HG02943 (cell line): ENCODE data around the gene FDCSP.
"Not testable (repeated sequence)": the region's sequence is repeated elsewhere in the genome, so short reads cannot be mapped to it uniquely, and the experiment has no call there.

Experiments
- ATAC-seq: cut with Tn5 transposase; IDR thresholded peaks from one replicate; pipeline ENCODE4 v1.9.1; 2021; ENCODE audit warnings: mild to moderate bottlenecking, low read depth, moderate library complexity; ENCODE audit not compliant: unreplicated experiment

The FDCSP gene

DNA sequence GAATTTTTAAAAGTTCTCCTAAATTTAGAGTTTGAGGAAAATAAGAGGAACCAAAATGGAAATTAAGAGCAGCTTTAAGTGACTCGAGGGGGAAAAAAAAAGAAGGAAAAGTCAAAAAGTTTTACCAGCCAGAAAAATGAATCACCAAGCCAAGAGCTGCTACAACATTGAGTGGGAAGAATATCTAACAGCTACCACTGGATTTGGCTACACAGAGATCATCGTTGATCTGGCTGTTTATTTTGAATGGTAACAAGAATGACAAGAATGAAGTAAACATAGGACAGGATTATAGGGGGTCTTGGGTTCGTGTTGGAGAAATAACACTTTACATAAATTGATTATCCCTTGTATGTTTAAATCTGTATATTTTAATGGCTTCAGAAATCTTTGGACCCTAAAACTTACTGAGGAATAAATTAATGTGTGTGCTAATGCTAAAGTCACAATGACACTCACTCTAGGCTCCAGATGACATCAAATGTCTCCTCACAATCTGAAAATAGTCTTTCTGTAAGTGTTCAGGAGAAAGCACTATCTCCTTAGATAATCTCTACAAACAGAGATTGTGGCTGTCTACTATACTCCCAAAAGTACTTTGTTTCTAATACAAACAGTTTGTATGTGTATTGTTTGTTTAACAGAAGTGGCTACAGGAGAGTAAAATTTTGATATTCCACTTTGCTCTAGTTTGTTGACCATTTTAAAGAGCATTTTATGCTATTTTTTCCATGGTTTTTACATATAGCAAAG is 13.4 kb downstream of the FDCSP start:
- no peak for ATAC-seq

DNA sequence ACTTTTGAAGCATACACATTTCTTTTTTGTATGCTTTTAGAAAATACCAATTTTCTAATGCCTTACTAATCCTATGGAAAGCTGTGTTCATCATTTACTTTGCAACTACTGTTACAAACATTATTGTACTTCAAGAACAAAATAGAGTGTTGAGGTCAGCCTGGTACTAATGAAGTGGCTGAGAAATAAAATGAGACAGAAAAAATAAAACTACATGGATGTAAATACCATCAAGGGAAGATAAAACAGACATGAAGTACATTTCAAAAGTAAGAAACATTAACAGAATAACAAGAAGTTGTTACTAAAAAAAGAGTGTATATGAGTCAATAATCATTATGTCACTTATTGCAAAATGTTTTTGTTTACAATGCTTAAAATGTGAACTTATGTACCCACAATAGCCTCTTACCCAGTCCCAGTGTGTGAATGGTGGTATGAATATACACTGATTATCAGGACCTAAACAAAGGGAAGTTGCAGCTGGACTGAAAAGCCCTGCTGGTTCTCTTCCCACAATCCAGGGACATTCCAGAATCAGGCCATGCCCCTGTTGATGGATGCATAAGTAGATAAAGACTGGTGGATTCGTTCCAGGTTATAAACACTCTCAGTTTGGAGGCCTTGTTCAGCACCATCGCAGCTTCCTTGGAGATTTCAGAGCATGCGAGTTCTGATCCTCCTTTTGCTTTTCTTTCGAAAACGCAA is 14.1 kb downstream of the FDCSP start:
- no peak for ATAC-seq

DNA sequence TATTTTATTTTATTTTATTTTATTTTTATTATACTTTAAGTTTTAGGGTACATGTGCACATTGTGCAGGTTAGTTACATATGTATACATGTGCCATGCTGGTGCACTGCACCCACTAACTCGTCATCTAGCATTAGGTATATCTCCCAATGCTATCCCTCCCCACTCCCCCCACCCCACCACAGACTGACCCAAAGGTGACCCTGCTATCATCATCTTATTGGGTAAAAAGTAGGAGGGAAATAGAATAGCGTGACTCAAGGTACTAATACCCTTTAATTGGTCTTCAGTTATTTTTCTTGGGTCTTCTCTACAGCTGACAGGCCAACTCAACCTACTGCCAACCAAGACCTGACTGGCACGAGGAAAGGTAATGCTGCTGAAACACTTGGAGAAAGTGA is 16.4 kb downstream of the FDCSP start, which contains the start of gene CSN3:
CSN3 (plus strand) TSS at position 301 of the 400 bp plus-strand sequence. CDS start 2,223 bp downstream, outside the sequence.
- ATAC-seq: not testable (repeated sequence)

DNA sequence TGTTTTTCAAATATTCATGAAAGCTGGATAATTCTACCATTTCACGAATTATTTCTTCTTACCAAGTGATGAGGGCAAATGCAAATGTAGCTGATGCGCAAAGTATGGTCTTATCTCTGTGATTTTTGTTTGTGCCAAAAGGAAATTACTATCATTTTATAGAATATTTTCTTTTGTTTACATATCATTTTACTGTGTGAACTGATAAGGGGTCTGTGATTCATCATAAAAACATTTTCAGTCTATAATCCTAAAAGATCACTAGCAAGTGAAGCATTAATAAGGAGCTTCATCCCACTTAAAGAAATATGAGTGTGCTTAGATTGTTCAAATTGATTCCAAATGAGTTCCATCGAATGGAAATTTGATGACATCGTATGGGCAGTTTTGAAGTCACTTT is 17.2 kb downstream of the FDCSP start:
- ATAC-seq: no peak

DNA sequence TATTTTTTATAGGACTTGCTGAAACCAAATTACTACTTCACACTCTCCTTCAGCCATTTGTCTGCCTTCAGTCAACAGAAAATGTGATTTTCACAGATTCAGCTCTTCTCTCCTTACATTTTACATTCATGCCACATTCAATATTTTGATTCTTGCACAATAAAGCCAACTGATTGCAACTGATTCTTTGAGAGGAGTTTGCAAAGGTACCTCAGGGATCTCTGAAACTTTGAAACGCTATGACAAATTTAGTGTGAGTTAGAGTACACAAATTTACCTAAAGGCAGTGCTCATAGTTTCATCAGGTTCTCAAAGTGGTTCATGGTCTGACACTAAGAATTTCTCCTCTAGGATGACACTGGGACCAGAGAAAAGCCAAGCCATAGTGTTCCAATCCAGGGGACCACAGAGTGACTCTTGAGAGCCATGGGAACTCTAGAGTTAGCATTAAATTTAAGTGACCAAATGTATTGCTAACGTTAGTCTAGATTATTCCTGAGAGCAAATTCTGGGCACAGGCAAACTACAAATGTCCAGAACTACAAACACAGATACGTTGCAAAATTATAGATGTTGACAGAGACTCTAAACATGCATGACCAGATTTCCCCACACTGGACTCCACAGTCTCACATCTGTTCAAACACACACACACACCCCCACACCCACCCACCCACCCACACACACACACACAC is 25.5 kb downstream of the FDCSP start:
- ATAC-seq: no peak

DNA sequence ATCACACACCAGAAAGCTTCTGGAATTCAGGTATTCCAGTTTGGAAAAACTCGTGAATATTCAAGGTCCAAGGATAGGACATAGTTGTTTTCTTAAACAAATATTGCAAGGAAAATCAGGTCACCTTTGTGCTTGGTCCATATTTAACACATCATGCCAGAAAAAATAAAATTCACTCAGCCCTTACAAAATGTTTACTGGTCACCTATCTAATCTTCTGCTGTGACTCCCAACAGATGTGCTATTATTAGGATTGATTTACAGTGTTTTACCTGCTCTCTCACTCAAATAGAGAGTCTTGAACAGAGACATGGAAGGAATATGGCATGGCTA is 26.0 kb downstream of the FDCSP start:
- no peak for ATAC-seq

DNA sequence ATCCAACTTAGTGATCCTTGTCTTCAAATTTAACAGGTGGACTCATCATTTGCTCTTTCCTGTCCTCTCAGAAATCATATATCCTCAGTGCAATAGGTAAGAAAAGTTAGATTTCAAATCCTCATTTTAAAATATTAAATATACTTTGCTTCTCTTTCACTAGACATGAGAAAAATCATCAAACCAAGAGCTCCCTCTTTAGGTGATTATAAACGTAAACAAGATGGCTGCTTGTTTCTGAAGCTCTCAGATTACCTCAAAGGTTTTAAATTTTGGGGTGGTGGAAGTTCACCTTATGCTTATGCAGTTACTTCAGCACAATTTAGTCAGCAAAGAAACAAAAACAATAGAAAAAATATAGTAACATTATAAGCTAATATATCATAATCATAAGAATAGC is 43.8 kb downstream of the FDCSP start:
- ATAC-seq: no peak

DNA sequence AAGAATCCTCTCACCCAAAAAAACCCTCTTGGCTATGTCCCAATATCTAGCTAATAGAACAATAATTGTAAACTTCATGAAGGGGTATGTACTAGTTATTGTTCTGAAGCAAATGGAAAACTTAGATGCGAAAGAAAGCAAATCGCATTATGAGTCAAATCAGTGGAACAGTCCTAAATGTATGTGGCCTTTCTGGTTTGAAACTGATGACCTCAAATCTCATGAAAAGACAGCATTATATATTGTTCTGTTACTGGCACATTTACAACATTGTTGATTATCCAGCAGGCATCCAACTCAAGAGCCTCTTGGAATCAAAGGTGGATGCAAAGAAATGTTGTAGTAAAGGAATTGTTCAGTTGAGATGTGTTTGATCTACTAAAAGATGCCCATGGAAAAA is 51.2 kb downstream of the FDCSP start:
- no peak for ATAC-seq

DNA sequence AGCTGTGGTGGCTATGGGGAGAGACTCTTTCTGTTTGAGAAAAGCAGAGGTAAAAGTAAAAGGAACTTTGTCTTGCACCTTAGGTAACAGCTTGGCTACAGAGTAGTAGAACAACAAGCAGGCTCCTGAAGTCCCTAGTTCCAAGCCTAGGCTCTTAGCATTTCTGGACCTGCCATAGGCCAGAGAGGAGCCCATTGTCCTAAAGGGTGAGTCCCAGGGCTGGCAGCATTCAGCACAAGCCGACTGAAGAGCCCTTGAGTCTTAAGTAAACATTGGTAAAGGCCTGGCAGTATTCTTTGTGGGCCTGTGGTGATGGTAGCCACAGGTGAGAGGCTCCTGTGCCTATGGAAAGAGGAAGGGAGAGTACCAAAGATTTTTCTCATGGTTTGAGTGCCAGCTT is 54.6 kb downstream of the FDCSP start:
- no peak for ATAC-seq
